Measurements from ENCODE around the gene GOLGA3.

The GOLGA3 gene

GRCh38 chr12:132788375-132789098 is 40.1 kb downstream of the GOLGA3 start:
- Histone ChIP-seq H2BK120ac (ENCODE audit: low read depth, low read length) (no peak overlapping the region), H3K9ac (ENCODE audit: low read depth, low read length, poor library complexity) (peak overlapping the region; percentile 70), H3K27ac (replicated peaks; ENCODE audit: low read length) (no peak overlapping the region), H3K23ac (ENCODE audit: low read depth, low read length, poor library complexity) (peak overlapping the region; percentile 91), H3K27me3 (ENCODE audit: control insufficient read depth in 3 of 3, insufficient read depth in 3 of 3, low read depth in 1 of 3, low read length in 3 of 3) (no peaks in the 10 kb centered on the region), H2BK15ac (ENCODE audit: low read length) (no peak overlapping the region), H3K4ac (ENCODE audit: low read length) (no peak overlapping the region), H3K4me2 (ENCODE audit: insufficient read depth, low read length, poor library complexity, severe bottlenecking) (no peak overlapping the region), H2AFZ (ENCODE audit: low read length) (no peak overlapping the region), H2BK12ac (ENCODE audit: low read length) (peak overlapping the region; percentile 22), H3K14ac (ENCODE audit: low read length) (no peak overlapping the region), H3K79me1 (ENCODE audit: low read depth, low read length) (peaks cover 8% of the 10 kb centered on the region), H4K91ac (ENCODE audit: low read depth, low read length, poor library complexity) (no peak overlapping the region), H3K4me1 (ENCODE audit: control insufficient read depth in 2 of 2, insufficient read depth in 1 of 2, low read depth in 1 of 2, low read length in 2 of 2) (no peaks in the 10 kb centered on the region), H3K9me3 (replicated peaks in 1 of 2; ENCODE audit: control insufficient read depth in 2 of 2, insufficient read depth in 1 of 2, low read depth in 1 of 2, low read length in 2 of 2) (peaks cover 3 to 6% of the 10 kb centered on the region in 2 donors), H3K36me3 (replicated peaks in 1 of 2; ENCODE audit: control insufficient read depth in 2 of 2, insufficient read depth in 2 of 2, low read length in 2 of 2) (peaks cover 37 to 71% of the 10 kb centered on the region in 2 donors), H2AK5ac (ENCODE audit: low read depth, low read length) (no peak overlapping the region), H3K4me3 (ENCODE audit: low read length in 2 of 2) (no peak overlapping the region), H4K8ac (ENCODE audit: low read depth, low read length) (no peak overlapping the region), H2BK5ac (ENCODE audit: low read length) (peak overlapping the region; percentile 24), H3K18ac (ENCODE audit: low read length) (no peak overlapping the region)
- DNase-seq (ENCODE audit: low spot score) = no peak
- no CpG with 5 or more reads among the region's 29 CpGs for WGBS, 2 donors (ENCODE audit: extremely low coverage in 2 of 2, insufficient read length in 2 of 2, insufficient replicate concordance in 1 of 2)

GRCh38 chr12:132787877-132788276 is 40.8 kb downstream of the GOLGA3 start:
- no peak overlapping the region for H4K8ac ChIP-seq (ENCODE audit: low read depth, low read length)
- H3K9me3 ChIP-seq (replicated peaks in 1 of 2; ENCODE audit: control insufficient read depth in 2 of 2, insufficient read depth in 1 of 2, low read depth in 1 of 2, low read length in 2 of 2) = peaks cover 3 to 6% of the 10 kb centered on the region in 2 donors
- no peaks in the 10 kb centered on the region for H3K27me3 ChIP-seq (ENCODE audit: control insufficient read depth in 3 of 3, insufficient read depth in 3 of 3, low read depth in 1 of 3, low read length in 3 of 3)
- H4K91ac ChIP-seq (ENCODE audit: low read depth, low read length, poor library complexity) = no peak overlapping the region
- DNase-seq (ENCODE audit: low spot score) = no peak
- H3K4me3 ChIP-seq (ENCODE audit: low read length in 2 of 2) = no peak overlapping the region
- WGBS, 2 donors (ENCODE audit: extremely low coverage in 2 of 2, insufficient read length in 2 of 2, insufficient replicate concordance in 1 of 2) = no CpG with 5 or more reads among the region's 15 CpGs
- H3K23ac ChIP-seq (ENCODE audit: low read depth, low read length, poor library complexity) = no peak overlapping the region
- H3K18ac ChIP-seq (ENCODE audit: low read length) = no peak overlapping the region
- no peak overlapping the region for H2BK12ac ChIP-seq (ENCODE audit: low read length)
- peaks cover 41 to 75% of the 10 kb centered on the region in 2 donors for H3K36me3 ChIP-seq (replicated peaks in 1 of 2; ENCODE audit: control insufficient read depth in 2 of 2, insufficient read depth in 2 of 2, low read length in 2 of 2)
- H3K4me1 ChIP-seq (ENCODE audit: control insufficient read depth in 2 of 2, insufficient read depth in 1 of 2, low read depth in 1 of 2, low read length in 2 of 2) = no peaks in the 10 kb centered on the region
- no peak overlapping the region for H2AFZ ChIP-seq (ENCODE audit: low read length)
- H3K14ac ChIP-seq (ENCODE audit: low read length) = no peak overlapping the region
- H2AK5ac ChIP-seq (ENCODE audit: low read depth, low read length) = no peak overlapping the region
- H2BK5ac ChIP-seq (ENCODE audit: low read length) = no peak overlapping the region
- H3K27ac ChIP-seq (replicated peaks; ENCODE audit: low read length) = no peak overlapping the region
- H3K4ac ChIP-seq (ENCODE audit: low read length) = no peak overlapping the region
- H2BK15ac ChIP-seq (ENCODE audit: low read length) = no peak overlapping the region
- H3K79me1 ChIP-seq (ENCODE audit: low read depth, low read length) = peaks cover 10% of the 10 kb centered on the region
- H3K9ac ChIP-seq (ENCODE audit: low read depth, low read length, poor library complexity) = no peak overlapping the region
- H3K4me2 ChIP-seq (ENCODE audit: insufficient read depth, low read length, poor library complexity, severe bottlenecking) = no peak overlapping the region
- H2BK120ac ChIP-seq (ENCODE audit: low read depth, low read length) = no peak overlapping the region

GRCh38 chr12:132786192-132786591 is 42.5 kb downstream of the GOLGA3 start:
- no peak overlapping the region for H3K4me2 ChIP-seq (ENCODE audit: insufficient read depth, low read length, poor library complexity, severe bottlenecking)
- H3K27ac ChIP-seq (replicated peaks; ENCODE audit: low read length) = no peak overlapping the region
- H2AK5ac ChIP-seq (ENCODE audit: low read depth, low read length) = no peak overlapping the region
- H3K4me3 ChIP-seq (ENCODE audit: low read length in 2 of 2) = no peak overlapping the region
- H3K4ac ChIP-seq (ENCODE audit: low read length) = no peak overlapping the region
- no peak overlapping the region for H4K8ac ChIP-seq (ENCODE audit: low read depth, low read length)
- peak overlapping the region; percentile 10 for H2BK12ac ChIP-seq (ENCODE audit: low read length)
- H3K27me3 ChIP-seq (ENCODE audit: control insufficient read depth in 3 of 3, insufficient read depth in 3 of 3, low read depth in 1 of 3, low read length in 3 of 3) = no peaks in the 10 kb centered on the region
- no peak overlapping the region for H3K23ac ChIP-seq (ENCODE audit: low read depth, low read length, poor library complexity)
- peaks cover 11% of the 10 kb centered on the region for H3K79me1 ChIP-seq (ENCODE audit: low read depth, low read length)
- no peak for DNase-seq (ENCODE audit: low spot score)
- H3K4me1 ChIP-seq (ENCODE audit: control insufficient read depth in 2 of 2, insufficient read depth in 1 of 2, low read depth in 1 of 2, low read length in 2 of 2) = no peaks in the 10 kb centered on the region
- H2BK5ac ChIP-seq (ENCODE audit: low read length) = no peak overlapping the region
- H2AFZ ChIP-seq (ENCODE audit: low read length) = no peak overlapping the region
- no peak overlapping the region for H2BK120ac ChIP-seq (ENCODE audit: low read depth, low read length)
- peak overlapping the region; percentile 21 for H3K9ac ChIP-seq (ENCODE audit: low read depth, low read length, poor library complexity)
- peaks cover 0 to 3% of the 10 kb centered on the region in 2 donors for H3K9me3 ChIP-seq (replicated peaks in 1 of 2; ENCODE audit: control insufficient read depth in 2 of 2, insufficient read depth in 1 of 2, low read depth in 1 of 2, low read length in 2 of 2)
- H3K18ac ChIP-seq (ENCODE audit: low read length) = no peak overlapping the region
- peak overlapping the region; percentile 38 for H3K14ac ChIP-seq (ENCODE audit: low read length)
- H3K36me3 ChIP-seq (replicated peaks in 1 of 2; ENCODE audit: control insufficient read depth in 2 of 2, insufficient read depth in 2 of 2, low read length in 2 of 2) = peaks cover 48 to 78% of the 10 kb centered on the region in 2 donors
- no peak overlapping the region for H4K91ac ChIP-seq (ENCODE audit: low read depth, low read length, poor library complexity)
- no CpG with 5 or more reads among the region's 21 CpGs for WGBS, 2 donors (ENCODE audit: extremely low coverage in 2 of 2, insufficient read length in 2 of 2, insufficient replicate concordance in 1 of 2)
- no peak overlapping the region for H2BK15ac ChIP-seq (ENCODE audit: low read length)

- Histone ChIP-seq H3K27ac (replicated peaks; ENCODE audit: low read length) (no peak overlapping the region), H3K23ac (ENCODE audit: low read depth, low read length, poor library complexity) (peak overlapping the region; percentile 96), H2AK5ac (ENCODE audit: low read depth, low read length) (no peak overlapping the region), H3K18ac (ENCODE audit: low read length) (no peak overlapping the region), H3K79me1 (ENCODE audit: low read depth, low read length) (peaks cover 11% of the 10 kb centered on the region), H3K4me2 (ENCODE audit: insufficient read depth, low read length, poor library complexity, severe bottlenecking) (no peak overlapping the region), H4K91ac (ENCODE audit: low read depth, low read length, poor library complexity) (peak overlapping the region; percentile 38), H4K8ac (ENCODE audit: low read depth, low read length) (peak overlapping the region; percentile 86), H2BK15ac (ENCODE audit: low read length) (no peak overlapping the region), H3K4me3 (ENCODE audit: low read length in 2 of 2) (peak overlapping the region in 1 of 2 donors; percentile 71), H3K4me1 (ENCODE audit: control insufficient read depth in 2 of 2, insufficient read depth in 1 of 2, low read depth in 1 of 2, low read length in 2 of 2) (no peaks in the 10 kb centered on the region), H3K9me3 (replicated peaks in 1 of 2; ENCODE audit: control insufficient read depth in 2 of 2, insufficient read depth in 1 of 2, low read depth in 1 of 2, low read length in 2 of 2) (peaks cover 0 to 3% of the 10 kb centered on the region in 2 donors), H3K14ac (ENCODE audit: low read length) (peak overlapping the region; percentile 56), H3K4ac (ENCODE audit: low read length) (no peak overlapping the region), H2BK12ac (ENCODE audit: low read length) (no peak overlapping the region), H2BK5ac (ENCODE audit: low read length) (no peak overlapping the region), H2AFZ (ENCODE audit: low read length) (no peak overlapping the region), H3K27me3 (ENCODE audit: control insufficient read depth in 3 of 3, insufficient read depth in 3 of 3, low read depth in 1 of 3, low read length in 3 of 3) (no peaks in the 10 kb centered on the region), H2BK120ac (ENCODE audit: low read depth, low read length) (no peak overlapping the region), H3K9ac (ENCODE audit: low read depth, low read length, poor library complexity) (peak overlapping the region; percentile 63), H3K36me3 (replicated peaks in 1 of 2; ENCODE audit: control insufficient read depth in 2 of 2, insufficient read depth in 2 of 2, low read length in 2 of 2) (peaks cover 59 to 84% of the 10 kb centered on the region in 2 donors)
- no peak for DNase-seq (ENCODE audit: low spot score)
- no CpG with 5 or more reads among the region's 9 CpGs for WGBS, 2 donors (ENCODE audit: extremely low coverage in 2 of 2, insufficient read length in 2 of 2, insufficient replicate concordance in 1 of 2)
Observed at GRCh38 chr12:132784580-132784979, 44.1 kb downstream of the GOLGA3 start.

Data from neuronal stem cell (in vitro differentiated cells).